Stimulated activated CD4-positive, alpha-beta T cell treated with anti-CD3 and anti-CD28 coated beads, Interleukin-4, amount 100 ng/mL, for 24 hours (primary cell): ENCODE data around the gene RELL1.

Experiments used
- DNase-seq: peaks from one replicate; pipeline ENCODE4 v3.0.0-alpha.2; 2020

RELL1 gene

DNA sequence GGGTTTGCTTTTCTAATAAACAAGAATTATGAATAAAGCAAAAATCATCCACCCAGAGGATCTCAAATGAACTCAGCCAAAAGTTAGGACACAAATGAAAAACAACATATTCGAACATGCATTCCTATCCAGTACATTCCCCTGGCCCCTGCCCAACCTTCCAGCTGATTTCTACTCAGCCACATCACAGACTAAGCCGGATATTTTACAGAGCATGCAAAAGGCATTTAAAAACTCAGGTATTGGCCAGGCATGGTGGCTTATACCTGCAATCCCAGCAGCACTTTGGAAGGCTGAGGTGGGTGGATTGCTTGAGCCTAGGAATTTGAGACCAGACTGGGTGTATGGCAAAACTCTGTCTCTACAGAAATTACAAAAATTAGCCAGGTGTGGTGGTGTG lies 54.6 kb downstream of the RELL1 start:
- no peak for DNase-seq

- DNase-seq: no peak
Measured at GRCh38 chr4:37629713-37630112, 56.5 kb downstream of the RELL1 start.

- no peak for DNase-seq
Measured at GRCh38 chr4:37628977-37629609, 57.1 kb downstream of the RELL1 start.

GRCh38 chr4:37627263-37627662 lies 58.9 kb downstream of the RELL1 start:
- DNase-seq: no peak

GRCh38 chr4:37625499-37625898 lies 60.7 kb downstream of the RELL1 start:
- DNase-seq: no peak

- DNase-seq: no peak
Measured at GRCh38 chr4:37623940-37624339, 62.2 kb downstream of the RELL1 start.

DNA sequence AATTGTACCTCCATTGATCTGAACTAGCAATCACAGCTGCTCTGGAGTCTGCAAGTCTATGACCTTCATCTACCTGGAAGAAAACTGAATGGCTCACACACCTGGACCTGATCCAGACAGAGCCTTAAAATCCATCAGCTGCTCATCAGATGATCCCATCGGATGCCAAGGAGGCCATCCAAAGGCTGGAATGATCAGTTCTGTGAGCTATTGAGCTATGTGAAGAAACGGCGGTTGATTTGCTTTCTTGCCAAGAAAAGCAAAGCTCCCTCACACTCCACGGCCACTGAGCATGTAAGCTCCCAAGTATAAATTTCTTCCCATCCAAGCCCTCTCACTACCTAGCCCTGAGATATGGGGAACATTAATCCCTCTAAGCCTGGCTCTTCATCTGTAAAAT lies 63.1 kb downstream of the RELL1 start:
- no peak for DNase-seq

DNA sequence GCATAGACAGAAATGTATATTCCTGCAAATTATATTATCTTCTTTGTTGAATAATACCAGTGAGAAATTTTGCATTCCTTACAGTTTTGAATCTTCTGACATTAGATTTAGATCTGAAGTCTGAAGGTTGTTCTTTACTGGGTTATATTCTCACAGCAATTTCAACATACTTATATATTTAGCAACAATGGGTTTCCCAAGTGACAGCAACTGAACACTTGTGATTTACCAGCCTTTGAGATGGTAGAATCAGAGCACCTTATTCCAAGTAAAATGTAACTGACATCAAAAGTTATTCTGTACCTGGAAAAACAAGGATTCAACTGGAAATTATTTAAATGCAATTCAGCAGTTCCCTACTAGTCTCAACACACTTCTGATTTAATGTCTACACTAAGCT lies 66.0 kb downstream of the RELL1 start:
- DNase-seq: no peak

GRCh38 chr4:37615720-37616063 lies 70.5 kb downstream of the RELL1 start:
- no peak for DNase-seq

- DNase-seq: no peak
Measured at GRCh38 chr4:37615059-37615719, 71.0 kb downstream of the RELL1 start.

- no peak for DNase-seq
Measured at GRCh38 chr4:37612811-37613210, 73.4 kb downstream of the RELL1 start.

DNA sequence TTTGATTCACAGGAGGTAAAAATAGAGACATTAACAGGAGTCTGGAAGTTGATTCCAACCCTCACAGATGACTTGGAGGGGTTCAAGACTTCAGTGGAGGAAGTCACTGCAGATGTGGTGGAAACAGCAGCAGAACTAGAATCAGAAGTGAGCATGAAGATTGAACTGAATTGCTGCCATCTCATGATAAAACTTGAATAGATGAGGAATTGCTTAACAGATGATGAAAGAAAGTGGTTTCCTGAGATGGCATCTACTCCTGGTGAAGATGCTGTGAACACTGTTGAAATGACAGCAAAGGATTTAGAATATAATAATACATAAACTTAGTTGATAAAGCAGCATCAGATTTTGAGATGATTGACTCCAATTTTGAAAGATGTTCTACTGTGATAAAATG lies 76.5 kb downstream of the RELL1 start:
- no peak for DNase-seq

GRCh38 chr4:37607018-37607417 lies 79.2 kb downstream of the RELL1 start:
- DNase-seq: no peak

- DNase-seq: no peak
Measured at GRCh38 chr4:37605843-37606565, 80.2 kb downstream of the RELL1 start.

- no peak for DNase-seq
Measured at GRCh38 chr4:37604461-37604860, 81.7 kb downstream of the RELL1 start.

GRCh38 chr4:37603711-37604110 lies 82.5 kb downstream of the RELL1 start:
- DNase-seq: no peak

- DNase-seq: peak; percentile 75
Measured at GRCh38 chr4:37603070-37603468, 83.1 kb downstream of the RELL1 start.

GRCh38 chr4:37602454-37603069 lies 83.6 kb downstream of the RELL1 start:
- DNase-seq: no peak

DNA sequence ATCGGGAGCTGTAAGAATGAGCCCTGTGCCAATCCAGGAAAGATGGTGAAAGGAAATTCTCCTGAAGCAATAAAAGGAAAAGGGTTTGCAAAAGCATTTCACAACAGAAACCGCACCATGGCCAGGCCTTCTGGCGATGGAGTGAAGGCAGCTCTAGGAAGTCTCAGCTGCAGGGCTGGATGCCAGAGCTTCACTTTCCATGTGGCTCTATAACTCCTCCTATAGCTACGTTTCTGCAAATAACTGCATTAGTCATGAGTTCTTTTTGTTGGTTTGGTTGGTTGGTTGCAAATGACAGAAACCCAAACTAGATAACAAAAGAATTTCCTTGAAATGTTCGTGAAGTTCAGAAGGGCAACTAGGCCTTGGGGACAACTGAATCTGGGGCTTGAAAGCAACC lies 84.6 kb downstream of the RELL1 start:
- no peak for DNase-seq

DNA sequence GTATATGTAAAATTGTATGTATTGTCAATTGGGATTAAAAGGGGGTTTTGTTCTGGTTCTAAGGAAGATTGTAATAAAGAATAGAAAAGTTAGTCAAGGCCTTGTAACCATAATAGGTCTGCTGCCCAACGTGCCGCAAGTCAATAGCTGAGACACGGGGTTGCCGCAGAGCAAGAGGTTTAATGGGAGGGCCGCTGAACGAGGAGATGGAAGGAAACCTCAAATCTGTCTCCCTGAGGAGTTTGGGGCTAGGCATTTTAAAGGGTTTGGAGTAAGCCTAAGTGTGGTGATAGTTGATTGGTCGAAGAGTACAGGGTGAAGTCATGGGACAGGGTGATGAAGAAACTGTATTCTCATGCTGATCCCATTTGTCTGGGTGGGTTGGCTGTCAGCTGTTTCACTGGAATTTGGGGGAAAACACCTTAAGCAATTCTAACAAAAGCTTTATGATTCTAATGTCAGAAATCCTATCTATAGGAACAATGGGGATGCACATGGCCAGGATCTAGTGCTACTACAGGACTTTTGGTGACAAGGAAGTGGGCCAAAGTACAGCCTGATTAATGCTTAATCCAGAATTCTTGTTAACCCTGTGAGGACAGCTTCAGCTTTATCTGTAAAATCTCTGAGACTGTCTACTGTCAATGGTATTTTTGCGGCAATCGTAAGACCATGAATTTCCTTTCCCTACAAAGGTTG lies 86.9 kb downstream of the RELL1 start:
- no peak for DNase-seq

- DNase-seq: no peak
Measured at GRCh38 chr4:37597034-37597433, 89.1 kb downstream of the RELL1 start.

DNA sequence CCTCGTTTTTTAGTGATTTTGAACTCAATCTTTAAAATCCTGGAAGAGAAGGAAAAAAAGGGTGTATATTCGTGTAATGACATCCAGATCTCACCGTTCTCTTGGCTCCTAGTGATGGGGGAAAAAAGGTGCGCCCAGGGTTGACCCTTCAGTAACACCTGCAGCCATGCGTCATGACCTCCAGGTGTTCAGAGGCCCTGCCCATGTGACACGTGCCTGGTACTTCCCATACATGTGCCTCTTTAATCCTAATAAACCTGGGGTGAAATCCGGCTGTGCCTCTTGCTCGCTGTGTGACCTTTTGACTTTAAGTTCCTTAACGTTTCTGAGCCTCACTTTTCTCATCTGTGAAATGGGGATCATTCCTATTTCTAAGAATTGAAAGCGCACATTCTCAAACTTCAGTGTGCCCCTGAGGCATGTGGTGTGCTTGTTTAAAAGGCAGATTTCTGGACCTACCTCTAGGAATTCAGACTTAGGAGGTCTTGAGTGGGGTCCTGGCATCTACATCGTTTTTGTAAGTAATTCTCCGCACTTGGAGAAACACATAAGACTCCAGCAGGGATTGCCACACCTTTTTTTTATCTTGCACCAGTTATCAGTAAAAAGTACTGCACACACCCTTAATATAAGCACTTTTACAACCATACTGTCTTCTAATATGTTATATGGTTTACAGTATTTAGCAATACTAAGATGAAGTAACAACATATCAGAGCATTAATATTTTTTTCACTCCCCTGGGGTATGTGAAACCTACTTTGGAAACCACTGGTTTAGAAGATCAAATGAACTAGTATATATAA lies 90.1 kb downstream of the RELL1 start:
- DNase-seq: no peak

DNA sequence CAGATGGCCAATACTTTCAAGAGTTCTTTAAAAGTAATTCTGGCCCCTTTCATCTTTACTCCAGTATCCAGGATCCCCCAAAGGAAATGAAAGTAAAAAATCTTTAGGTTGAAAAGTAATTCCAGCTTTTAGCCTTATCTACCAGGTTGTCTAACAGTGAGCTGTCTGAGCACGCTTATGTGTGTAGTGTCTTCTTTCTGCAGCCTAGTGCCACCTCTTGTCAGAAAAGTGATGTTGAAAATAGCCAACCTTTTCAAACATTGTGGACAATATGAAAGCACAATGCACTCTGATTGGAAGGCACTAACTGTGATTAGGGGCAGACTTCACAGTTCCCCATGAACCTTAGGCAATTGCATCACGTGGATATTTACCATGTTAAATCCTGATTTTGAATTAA lies 92.1 kb downstream of the RELL1 start:
- no peak for DNase-seq
